ENCODE results near the gene UBE2C.
A peak's percentile ranks its signal among the peaks of the same experiment; 100 is the strongest.
"Not testable (repeated sequence)": the region's sequence is repeated elsewhere in the genome, so short reads cannot be mapped to it uniquely, and the experiment has no call there.

UBE2C gene

GRCh38 chr20:45798935-45799642 lies 13.4 kb upstream of the UBE2C start:
- DNase-seq (ENCODE audit: low read depth), result peak; percentile 34

GRCh38 chr20:45801851-45802250 lies 10.6 kb upstream of the UBE2C start:
- DNase-seq (ENCODE audit: low read depth), result no peak

GRCh38 chr20:45810191-45810970 lies 2.1 kb upstream of the UBE2C start:
- no peak for DNase-seq (ENCODE audit: low read depth)

GRCh38 chr20:45813006-45813340 lies 529 bp downstream of the UBE2C start:
- DNase-seq (ENCODE audit: low read depth), result no peak

- no peak for DNase-seq (ENCODE audit: low read depth)
Observed at GRCh38 chr20:45813489-45813888, 1.0 kb downstream of the UBE2C start.

- no peak for DNase-seq (ENCODE audit: low read depth)
Observed at GRCh38 chr20:45814314-45814713, 1.9 kb downstream of the UBE2C start.

- DNase-seq (ENCODE audit: low read depth), result no peak
Observed at GRCh38 chr20:45816951-45817350, 4.5 kb downstream of the UBE2C start.

- peak; percentile 84 for DNase-seq (ENCODE audit: low read depth)
Observed at GRCh38 chr20:45817376-45818194, 5.1 kb downstream of the UBE2C start.

GRCh38 chr20:45818239-45818638 lies 5.8 kb downstream of the UBE2C start:
- DNase-seq (ENCODE audit: low read depth), result no peak

- no peak for DNase-seq (ENCODE audit: low read depth)
Observed at GRCh38 chr20:45819466-45819865, 7.0 kb downstream of the UBE2C start.

- no peak for DNase-seq (ENCODE audit: low read depth)
Observed at GRCh38 chr20:45821947-45822346, 9.5 kb downstream of the UBE2C start.

GRCh38 chr20:45822857-45823256 lies 10.4 kb downstream of the UBE2C start:
- no peak for DNase-seq (ENCODE audit: low read depth)

GRCh38 chr20:45823949-45824835 lies 11.7 kb downstream of the UBE2C start:
- peak; percentile 46 for DNase-seq (ENCODE audit: low read depth)

- peak; percentile 73 for DNase-seq (ENCODE audit: low read depth)
Observed at GRCh38 chr20:45826381-45827019, 14.1 kb downstream of the UBE2C start.

- no peak for DNase-seq (ENCODE audit: low read depth)
Observed at GRCh38 chr20:45827030-45827652, 14.7 kb downstream of the UBE2C start, which contains the start of gene TNNC2. Gene TNNC2 (minus strand): TSS chr20:45827312. CDS start chr20:45827248, 64 bp downstream.

- no peak for DNase-seq (ENCODE audit: low read depth)
Observed at GRCh38 chr20:45827712-45828111, 15.3 kb downstream of the UBE2C start.

GRCh38 chr20:45828589-45828988 lies 16.1 kb downstream of the UBE2C start:
- DNase-seq (ENCODE audit: low read depth), result peak; percentile 59

- DNase-seq (ENCODE audit: low read depth), result not testable (repeated sequence)
Observed at GRCh38 chr20:45829673-45830106, 17.2 kb downstream of the UBE2C start.

GRCh38 chr20:45832619-45833018 lies 20.2 kb downstream of the UBE2C start:
- DNase-seq (ENCODE audit: low read depth), result no peak

GRCh38 chr20:45833030-45833882 lies 20.8 kb downstream of the UBE2C start, which contains the start of gene SNX21:
Gene SNX21 (plus strand): TSS chr20:45833799. CDS start chr20:45833920, 121 bp downstream.
- DNase-seq (ENCODE audit: low read depth), result peak; percentile 97
